ENCODE data around the gene RFK. TPM values are rescaled to one million over a fixed set of nuclear protein-coding genes. Genes with fewer than 3 reads are reported as not detected.
"Not testable (repeated sequence)": the region's sequence is repeated elsewhere in the genome, so short reads cannot be mapped to it uniquely, and the experiment has no call there.

Gene RFK
- total RNA-seq, 6 experiments from 2014 or later, result 11.1 to 25.2 (median 19.7) TPM

- TF ChIP-seq POLR2A (IDR thresholded peaks at IDR 0.05) (no peak), CTCF (IDR thresholded peaks at IDR 0.05) (no peak)
- Histone ChIP-seq H3K4me1 (no peaks in the 10 kb centered on the region), H3K27ac (no peak overlapping the region), H3K36me3 (no peaks in the 10 kb centered on the region), H3K4me3 (no peak overlapping the region), H3K9me3 (no peaks in the 10 kb centered on the region), H3K27me3 (no peaks in the 10 kb centered on the region)
- intact Hi-C loops (cut with DNase I), result no loop called here
- WGBS (ENCODE audit: insufficient coverage, low coverage, low lambda C conversion rate, missing lambda C conversion rate), result 87% methylated on average over 3 of the region's 3 CpGs
- no peak for ATAC-seq
- no peak for DNase-seq
These were observed 31.2 kb downstream of the RFK start for GRCh38 chr9:76363032-76363395.

- H3K27me3 ChIP-seq; H3K9me3 ChIP-seq; intact Hi-C loops (cut with DNase I); ATAC-seq; DNase-seq; H3K36me3 ChIP-seq; H3K27ac ChIP-seq; H3K4me1 ChIP-seq; H3K4me3 ChIP-seq: not testable (repeated sequence)
- WGBS (ENCODE audit: insufficient coverage, low coverage, low lambda C conversion rate, missing lambda C conversion rate), result 77% methylated on average over 6 of the region's 16 CpGs
These were observed 31.7 kb downstream of the RFK start for GRCh38 chr9:76362332-76363031.

GRCh38 chr9:76359766-76360165 lies 34.5 kb downstream of the RFK start:
- intact Hi-C loops (cut with DNase I), result no loop called here
- no peaks in the 10 kb centered on the region for H3K36me3 ChIP-seq
- WGBS (ENCODE audit: insufficient coverage, low coverage, low lambda C conversion rate, missing lambda C conversion rate), result 82% methylated on average over 2 of the region's 2 CpGs
- DNase-seq (no peak), ATAC-seq (no peak)
- no peaks in the 10 kb centered on the region for H3K27me3 ChIP-seq
- H3K9me3 ChIP-seq, result no peaks in the 10 kb centered on the region
- TF ChIP-seq CTCF (IDR thresholded peaks at IDR 0.05) (no peak), POLR2A (IDR thresholded peaks at IDR 0.05) (no peak)
- no peaks in the 10 kb centered on the region for H3K4me1 ChIP-seq
- H3K27ac ChIP-seq, result no peak overlapping the region
- no peak overlapping the region for H3K4me3 ChIP-seq

- Histone ChIP-seq H3K27ac (no peak overlapping the region), H3K27me3 (no peaks in the 10 kb centered on the region), H3K4me3 (no peak overlapping the region), H3K36me3 (no peaks in the 10 kb centered on the region), H3K4me1 (no peaks in the 10 kb centered on the region), H3K9me3 (no peaks in the 10 kb centered on the region)
- intact Hi-C loops (cut with DNase I), result no loop called here
- 95% methylated on average over 4 of the region's 4 CpGs for WGBS (ENCODE audit: insufficient coverage, low coverage, low lambda C conversion rate, missing lambda C conversion rate)
- DNase-seq (no peak), ATAC-seq (peak in 2 of 4 donors; percentile 50 to 60)
- no peak for TF ChIP-seq POLR2A (IDR thresholded peaks at IDR 0.05)
- no peak for TF ChIP-seq CTCF (IDR thresholded peaks at IDR 0.05)
These were observed 34.9 kb downstream of the RFK start for GRCh38 chr9:76359365-76359764.

GRCh38 chr9:76358628-76359280 lies 35.5 kb downstream of the RFK start:
- DNase-seq (no peak), ATAC-seq (peak in 1 of 4 donors; percentile 51)
- no peaks in the 10 kb centered on the region for H3K27me3 ChIP-seq
- intact Hi-C loops (cut with DNase I), result no loop called here
- 80% methylated on average over 7 of the region's 10 CpGs for WGBS (ENCODE audit: insufficient coverage, low coverage, low lambda C conversion rate, missing lambda C conversion rate)
- H3K4me1 ChIP-seq, result no peaks in the 10 kb centered on the region
- no peak overlapping the region for H3K4me3 ChIP-seq
- no peaks in the 10 kb centered on the region for H3K36me3 ChIP-seq
- H3K9me3 ChIP-seq, result no peaks in the 10 kb centered on the region
- no peak overlapping the region for H3K27ac ChIP-seq
- TF ChIP-seq CTCF (IDR thresholded peaks at IDR 0.05), result no peak
- TF ChIP-seq POLR2A (IDR thresholded peaks at IDR 0.05), result no peak
